IPS-NIHi7 (cell line): Measurements from ENCODE around the gene DNAJC10.

Experiments used
- DNase-seq: peaks from one replicate; pipeline ENCODE4 v3.0.0; 2012; ENCODE audit warnings: mixed read lengths; ENCODE audit errors: extremely low spot score

DNAJC10 gene

DNA sequence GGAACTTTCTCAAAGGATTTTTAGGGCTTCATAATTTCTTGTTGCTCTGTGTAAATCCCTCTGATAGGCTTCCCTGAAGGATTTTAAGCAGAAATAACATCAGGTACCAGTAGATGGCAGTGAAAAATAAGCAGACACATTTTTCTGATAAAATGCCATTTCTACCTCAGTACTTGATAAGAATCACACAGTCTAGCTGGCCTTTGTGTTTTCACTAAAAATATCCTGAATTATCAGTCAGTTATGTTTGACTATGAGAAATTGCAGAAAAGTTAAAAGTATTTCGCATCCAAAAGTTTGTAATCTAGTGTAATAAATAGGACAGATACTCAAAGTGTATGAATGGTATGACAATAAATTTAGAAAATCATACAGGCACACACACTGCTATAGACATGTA lies 68.7 kb downstream of the DNAJC10 start:
- DNase-seq = peak; percentile 24

DNA sequence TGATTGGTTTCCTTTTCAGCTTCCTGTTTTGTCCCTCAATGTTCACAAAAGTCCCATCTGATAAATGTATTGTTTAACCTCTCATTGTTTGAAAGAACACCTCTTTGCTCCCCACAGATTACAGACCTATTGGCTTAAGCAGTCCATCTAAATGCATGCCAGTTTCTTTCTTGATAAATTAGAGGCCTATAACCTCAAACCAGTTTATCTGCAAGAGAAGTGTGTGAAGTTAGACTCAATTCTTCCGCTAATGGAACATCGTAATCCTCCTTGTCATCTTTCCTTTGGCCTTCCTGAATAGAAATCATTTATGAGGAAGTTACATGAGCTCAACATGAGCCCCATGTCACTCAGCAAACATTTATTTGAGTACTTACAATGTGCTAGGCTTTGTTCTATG lies 76.4 kb downstream of the DNAJC10 start:
- DNase-seq = no peak

DNA sequence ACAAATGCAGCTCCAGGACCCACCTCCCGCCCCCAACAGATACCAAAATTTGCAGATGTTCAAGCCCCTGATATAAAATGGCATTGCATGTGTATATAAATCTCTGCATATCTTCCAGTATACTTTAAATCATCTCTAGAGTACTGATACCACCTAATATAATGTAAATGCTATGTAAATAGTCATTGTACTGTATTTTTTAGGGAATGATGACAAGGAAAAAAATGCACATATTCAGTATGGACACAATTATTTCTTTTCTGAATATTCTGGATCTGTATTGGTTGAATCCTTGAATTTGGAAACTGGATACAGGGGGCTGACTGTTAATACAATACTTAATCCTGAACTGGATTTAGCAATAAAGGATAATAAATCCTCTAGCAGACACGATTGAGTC lies 82.7 kb downstream of the DNAJC10 start:
- DNase-seq = no peak

DNA sequence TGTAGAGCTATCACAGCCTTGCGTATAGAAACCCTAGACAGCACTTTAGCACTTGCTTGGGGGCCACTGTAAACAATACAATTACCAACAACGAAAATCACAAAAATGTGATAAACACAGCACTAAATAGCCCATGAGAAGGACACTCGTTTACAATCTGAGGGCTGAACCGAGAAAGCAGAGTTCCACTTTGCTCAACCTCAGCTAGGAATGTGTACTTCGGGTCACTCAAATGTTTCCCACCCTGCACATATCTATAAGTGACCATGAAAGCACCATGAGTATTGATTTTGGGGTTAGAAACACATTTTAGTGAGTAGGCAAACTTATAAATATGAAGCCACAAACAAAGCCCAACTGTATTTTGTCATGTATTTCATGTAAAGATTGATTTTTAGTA lies 88.1 kb downstream of the DNAJC10 start:
- DNase-seq = no peak

DNA sequence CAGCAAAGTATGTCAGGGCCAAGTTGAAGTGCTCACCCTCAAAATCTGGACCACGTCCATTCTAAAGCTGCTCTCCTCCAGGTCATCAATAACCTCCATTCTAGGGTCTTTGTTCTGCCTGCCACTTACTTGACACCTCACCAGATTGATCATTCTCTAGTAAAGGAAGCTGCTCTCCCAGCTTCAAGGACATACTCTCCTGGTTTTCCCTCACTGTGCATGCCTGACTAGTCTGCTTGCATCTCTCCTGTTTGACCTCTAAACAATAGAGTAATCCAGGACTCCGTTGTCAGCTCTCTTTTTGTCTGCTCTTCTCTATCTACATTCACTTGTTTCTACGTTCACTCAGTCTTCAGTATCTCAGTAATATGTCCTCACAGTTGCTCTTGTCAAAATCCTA lies 91.3 kb downstream of the DNAJC10 start:
- DNase-seq = no peak

DNA sequence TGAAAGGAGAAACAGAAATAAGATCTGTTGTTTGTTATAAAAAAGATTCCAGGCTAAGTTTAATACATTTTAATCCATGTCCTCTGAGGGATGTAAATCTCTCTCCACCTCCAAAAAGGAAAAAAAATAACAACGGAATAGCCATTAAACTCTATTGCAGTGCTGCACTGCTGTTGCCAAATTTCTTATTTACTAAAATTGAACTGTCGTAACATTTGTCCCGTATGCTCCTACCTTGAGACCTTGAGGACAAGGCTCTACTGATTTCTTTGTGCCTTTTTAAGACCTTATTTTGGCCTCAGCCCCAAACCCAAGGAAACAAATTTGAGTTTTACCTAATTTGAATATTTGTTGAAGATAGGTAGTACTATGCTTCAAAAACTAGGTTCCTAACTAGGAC lies 94.0 kb downstream of the DNAJC10 start:
- DNase-seq = no peak

DNA sequence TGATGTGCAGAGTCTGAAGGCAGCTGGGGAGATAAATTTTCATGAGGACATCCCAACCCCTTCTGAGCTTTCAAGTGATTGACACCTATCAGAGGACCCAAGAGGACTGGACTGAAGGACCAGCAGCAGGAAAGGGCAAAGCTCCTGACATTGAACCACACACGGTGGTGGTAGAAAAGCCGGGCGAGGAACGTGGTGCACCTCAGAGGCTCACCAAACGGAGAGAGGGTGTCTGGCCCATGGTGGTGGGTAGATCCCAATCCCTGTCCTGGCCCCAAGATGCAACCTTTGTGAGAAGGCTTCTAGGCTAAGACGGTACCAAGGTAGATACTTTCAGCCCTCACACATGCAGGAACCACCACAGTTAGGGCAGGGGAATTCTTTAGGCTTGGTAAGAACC lies 98.3 kb downstream of the DNAJC10 start:
- no peak for DNase-seq

DNA sequence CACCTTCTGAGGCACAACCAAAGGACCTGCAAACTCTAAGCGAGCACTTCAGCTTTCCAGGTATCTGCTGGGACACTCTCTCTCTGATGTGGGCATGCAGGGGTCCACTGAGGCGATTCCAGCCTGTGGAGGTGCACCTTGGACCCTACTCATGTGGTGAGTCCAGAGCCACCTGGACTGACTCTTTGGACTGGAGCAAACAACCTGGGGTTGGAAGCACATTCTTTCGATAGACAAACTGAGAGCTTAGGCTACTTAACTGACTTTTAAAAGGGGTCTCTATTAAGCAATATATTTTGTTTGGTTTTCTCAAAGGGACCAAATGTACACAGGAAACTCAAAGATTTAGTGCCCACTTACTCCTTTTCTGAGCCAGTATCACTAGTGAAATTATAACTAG lies 98.7 kb downstream of the DNAJC10 start:
- DNase-seq = no peak

DNA sequence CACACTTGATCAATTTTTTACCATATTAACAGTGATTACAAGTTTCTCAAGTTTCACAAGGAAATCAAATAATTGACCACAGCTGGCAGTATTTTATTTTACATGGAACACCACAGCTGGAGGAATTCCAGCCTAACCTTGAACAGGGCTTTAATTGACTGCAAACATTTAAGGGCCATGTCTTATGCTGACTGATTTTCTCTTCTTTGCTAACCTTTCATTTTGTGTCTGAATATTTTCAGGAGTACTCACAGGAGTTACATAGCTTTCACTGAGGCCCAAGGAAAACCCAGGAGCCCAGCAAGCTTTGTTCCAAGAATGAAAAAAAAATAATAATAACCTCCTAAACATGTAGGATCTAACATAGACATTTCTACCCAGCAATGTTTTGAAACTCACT lies 100.8 kb downstream of the DNAJC10 start:
- no peak for DNase-seq

DNA sequence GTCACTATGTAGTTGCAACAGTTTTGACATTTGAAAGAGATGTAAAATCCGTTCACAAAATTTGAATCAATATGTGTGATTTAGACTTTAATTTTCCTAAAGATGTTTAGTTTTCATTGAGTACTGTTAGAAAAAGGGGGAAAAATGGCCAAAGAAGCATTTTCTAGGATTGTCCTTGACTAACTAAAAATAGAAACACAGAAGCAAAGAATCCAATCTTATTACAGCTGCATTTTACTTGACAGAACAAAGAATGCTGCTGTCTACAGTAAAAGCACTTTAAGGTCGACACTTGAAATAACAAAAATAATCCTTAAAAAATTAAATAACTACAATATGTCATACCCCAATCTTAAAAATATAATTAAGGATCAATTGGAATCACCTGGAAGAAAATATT lies 101.5 kb downstream of the DNAJC10 start:
- DNase-seq = no peak

DNA sequence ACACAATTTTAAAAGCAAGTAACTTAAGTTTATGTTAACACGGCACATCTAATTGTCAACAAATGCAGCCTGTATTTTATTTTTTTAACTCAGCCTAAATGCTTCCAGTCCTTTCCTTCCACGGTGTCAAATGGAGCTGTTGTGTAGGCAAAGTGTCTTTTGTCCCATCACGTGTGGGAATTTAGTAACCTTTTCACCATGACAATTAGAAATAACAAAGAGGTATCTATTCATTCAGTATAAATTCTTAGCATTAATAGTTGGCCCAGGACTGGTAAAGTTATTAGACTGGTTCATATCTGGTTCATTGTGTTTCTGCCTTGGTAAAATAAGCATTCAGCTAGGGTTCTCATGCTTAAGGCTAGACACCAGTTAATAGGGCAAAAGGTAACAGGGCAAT lies 102.4 kb downstream of the DNAJC10 start:
- DNase-seq = no peak

DNA sequence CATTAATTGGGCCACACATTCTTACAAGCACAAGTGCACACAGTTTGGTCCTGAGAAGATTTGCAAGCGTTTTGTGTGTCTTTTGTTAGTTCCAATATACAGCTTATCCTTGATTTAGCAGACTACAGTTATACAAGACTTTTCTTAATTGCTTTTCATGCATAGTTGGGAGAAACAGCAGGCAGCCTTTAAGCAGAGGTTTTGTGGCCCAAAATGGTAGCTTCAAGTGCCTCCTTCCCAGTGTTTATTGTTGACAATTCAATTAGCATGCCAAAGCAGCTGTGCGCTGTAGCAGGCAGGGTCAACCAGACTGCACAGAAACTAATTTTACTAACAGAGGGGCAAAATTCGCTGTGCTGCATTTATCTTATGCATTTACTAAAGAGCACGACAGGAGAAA lies 102.9 kb downstream of the DNAJC10 start:
- DNase-seq = peak; percentile 40

DNA sequence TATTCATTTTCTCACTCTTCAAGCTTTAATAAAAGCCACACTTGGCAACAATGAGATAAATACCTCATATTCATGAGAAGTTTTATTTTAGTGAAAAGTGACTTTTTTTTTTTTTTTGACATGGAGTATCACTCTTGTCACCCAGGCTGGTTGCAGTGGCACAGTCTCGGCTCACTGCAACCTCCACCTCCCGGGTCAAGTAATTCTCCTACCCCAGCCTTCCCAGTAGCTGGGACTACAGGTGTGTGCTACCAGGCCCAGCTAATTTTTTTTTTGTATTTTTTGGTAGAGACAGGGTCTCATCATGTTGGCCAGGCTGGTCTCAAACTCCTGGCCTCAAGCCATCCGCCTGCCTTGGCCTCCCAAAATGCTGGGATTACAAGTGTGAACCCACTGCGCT lies 103.4 kb downstream of the DNAJC10 start:
- no peak for DNase-seq

DNA sequence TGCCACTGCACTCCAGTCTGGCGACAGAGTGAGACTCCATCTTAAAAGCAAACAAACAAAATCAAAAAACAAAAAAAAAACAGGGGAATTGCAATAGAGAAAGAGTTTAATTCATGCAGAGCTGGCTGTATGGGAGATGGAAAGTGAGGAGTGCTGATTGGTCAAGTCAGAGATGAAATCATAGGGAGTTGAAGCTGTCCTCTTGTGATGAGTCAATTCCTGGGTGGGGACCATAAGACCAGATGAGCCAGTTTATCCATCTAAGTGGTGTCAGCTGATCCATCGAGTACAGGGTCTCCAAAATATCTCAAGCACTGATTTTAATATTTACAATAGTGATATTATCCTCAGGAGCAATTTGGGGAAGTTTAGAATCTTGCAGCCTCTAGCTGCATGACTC lies 105.1 kb downstream of the DNAJC10 start:
- no peak for DNase-seq

DNA sequence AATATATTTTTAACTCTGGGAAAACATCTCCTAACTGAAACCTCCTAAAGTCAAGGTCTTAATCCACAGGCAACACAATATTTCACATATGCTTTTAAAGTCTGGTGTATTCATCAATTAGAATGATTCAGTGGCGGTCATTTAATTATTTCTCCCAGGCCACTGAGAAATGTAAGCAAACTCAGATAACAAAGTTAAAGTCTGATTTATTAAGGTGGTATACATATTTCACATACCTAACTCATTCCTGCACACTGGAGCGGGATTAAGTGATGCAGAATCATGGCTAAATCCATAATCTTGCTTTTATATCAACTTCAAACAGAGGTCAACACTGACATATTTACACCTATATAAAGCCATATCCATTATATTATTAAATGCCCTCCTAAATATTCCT lies 106.7 kb downstream of the DNAJC10 start:
- DNase-seq = no peak

DNA sequence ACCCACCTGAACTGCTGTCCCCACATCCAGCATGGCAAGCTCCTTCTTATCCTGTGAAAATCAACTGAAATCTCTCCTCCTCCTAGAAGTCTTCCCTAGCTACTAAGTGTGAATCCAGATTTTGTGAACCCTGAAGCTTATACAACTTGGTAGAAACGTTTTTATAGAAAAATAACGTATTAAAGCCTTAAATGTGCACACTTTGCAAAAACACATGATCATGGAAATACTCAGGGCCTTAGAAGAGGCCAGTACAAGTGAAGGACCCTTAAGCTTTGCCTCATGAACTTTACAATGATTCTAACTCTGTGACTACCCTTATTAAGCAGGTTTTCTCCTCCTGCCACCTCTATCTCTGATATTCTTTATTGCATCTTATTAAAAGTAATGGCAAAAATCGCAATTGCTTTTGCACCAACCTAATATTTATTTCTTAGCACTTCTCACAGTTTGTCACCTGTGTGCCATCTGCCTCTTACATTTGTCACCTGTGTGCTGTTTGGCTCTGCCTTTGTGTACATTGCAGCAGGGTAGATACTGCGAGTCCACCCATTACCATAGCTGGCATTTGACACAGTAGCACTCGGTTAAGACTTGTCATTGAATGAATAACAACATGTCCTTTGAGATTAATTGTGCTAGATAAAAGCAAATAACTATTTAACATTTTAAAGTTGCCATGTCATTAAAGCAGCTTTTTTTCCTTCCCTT lies 108.2 kb downstream of the DNAJC10 start:
- DNase-seq = no peak

DNA sequence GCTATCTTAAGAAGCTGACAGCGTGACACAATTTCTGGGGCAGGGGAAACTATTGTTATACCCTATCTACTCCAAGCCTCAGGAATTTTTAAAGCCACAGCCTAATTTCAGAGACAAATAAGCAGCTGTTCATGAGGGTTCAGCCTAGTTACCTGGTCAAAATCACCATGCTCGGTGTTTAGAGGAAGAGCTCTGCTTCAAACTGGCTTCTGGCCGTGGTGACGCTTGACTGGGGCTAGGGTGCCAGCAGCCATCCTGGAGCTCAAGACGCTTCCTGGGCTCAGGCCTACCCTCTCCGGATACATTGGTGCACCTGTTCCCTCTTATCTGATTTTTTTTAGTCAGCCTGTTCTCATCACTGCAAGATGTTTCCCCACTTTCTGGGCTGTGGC lies 108.7 kb downstream of the DNAJC10 start:
- no peak for DNase-seq

DNA sequence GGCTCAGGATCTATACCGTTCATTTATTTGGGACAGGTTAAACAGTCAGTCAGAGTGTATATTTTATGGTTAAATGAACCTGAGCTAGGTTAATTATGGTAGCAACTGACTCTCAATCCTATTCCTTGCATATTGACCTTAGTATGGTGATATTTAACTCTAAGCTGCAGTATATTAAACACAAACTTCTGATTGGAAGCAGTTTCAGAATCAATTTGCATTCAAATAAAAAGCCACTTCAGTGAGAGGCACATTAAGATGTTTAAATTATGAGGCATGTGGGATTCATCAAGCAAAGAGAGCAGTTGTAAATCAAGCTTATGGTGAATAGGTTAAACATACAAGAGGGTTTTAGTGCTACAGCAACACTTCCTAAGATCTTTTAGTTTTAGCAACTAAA lies 110.0 kb downstream of the DNAJC10 start:
- DNase-seq = no peak

DNA sequence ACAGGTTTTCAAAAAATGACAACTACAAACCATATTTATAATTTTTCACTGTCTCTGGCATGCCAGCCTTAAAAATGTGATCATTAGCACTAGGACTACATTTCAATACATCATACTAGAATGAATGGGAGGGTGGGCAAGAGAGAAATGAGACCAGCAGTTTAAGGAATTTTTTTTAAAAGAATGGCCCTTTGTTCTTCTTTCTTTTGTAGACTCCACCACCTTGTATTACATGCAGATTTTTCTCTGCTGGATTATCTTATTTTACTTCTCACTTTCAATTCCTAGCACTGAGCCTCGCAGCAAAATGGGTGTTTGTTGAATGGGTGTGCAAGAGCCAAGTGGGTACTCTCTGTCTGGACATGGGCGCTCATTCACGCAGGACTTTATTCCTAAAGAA lies 110.4 kb downstream of the DNAJC10 start:
- no peak for DNase-seq

DNA sequence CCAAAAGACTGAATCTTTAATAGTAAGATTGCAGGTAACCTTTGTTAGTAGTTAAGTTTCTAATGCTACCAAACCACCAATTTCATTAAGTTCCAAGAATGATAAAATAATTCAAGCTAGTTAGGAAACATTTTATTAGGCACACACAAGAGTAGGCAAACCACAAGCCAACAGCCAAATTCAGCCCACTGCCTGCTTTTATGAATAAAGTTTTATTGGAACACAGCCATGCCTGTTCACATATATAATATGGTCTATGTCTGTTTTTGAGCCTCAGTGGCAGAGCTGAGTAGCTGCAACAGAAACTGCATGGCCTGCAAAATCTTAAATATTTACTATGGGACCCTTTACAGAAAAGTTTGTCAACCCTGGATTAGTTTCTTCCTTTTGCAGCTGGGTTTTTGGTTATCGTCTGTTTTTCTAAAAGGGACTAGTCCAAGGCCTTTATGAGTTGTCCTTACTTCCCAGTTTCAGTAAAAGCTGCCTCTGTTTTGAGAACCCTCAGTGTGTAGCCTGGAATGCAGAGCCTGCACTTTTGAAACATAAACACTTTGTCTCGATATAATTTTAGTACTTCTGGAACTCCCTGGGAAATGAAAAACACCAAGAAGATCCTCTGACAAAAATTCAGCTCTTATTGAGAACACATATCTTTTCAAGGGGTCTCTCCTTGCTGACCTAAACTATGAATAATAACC lies 111.3 kb downstream of the DNAJC10 start:
- no peak for DNase-seq

DNA sequence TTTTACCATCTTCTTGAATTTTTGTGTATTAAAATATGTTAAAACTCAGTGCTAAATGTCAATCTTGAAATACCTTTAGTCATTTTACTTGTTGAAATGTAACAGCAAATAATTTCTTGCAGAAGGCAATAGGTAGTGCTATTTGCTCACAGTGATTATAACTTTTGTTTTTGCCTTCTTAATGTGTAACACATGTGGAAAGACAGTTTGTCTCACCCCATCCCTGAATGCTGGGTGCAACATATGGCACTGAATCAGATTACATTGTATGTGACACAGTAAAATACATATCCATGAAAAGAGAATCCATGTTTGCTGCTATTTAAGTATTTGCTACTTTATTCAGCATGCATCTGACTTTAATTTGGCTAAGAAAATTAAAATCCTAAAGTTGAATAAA lies 115.0 kb downstream of the DNAJC10 start:
- no peak for DNase-seq

DNA sequence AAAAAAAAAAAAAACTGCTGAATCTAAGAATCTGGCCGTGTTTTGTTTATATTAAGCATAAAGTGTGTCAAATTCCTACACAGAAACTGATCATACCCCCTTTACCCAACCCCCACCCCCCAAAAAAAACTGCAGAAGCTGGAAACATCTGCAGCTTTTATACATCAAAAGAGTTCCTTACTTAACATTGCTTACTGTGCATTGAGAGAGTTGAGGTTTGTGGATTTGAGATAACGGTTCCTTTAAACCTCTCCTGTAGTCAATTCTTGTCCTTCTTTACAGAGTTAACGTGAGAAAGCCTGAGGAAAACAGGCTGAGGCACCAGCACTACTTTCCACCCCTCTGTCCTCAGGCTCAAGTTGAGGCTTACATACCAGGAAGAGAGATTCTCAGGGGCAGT lies 115.9 kb downstream of the DNAJC10 start:
- no peak for DNase-seq

DNA sequence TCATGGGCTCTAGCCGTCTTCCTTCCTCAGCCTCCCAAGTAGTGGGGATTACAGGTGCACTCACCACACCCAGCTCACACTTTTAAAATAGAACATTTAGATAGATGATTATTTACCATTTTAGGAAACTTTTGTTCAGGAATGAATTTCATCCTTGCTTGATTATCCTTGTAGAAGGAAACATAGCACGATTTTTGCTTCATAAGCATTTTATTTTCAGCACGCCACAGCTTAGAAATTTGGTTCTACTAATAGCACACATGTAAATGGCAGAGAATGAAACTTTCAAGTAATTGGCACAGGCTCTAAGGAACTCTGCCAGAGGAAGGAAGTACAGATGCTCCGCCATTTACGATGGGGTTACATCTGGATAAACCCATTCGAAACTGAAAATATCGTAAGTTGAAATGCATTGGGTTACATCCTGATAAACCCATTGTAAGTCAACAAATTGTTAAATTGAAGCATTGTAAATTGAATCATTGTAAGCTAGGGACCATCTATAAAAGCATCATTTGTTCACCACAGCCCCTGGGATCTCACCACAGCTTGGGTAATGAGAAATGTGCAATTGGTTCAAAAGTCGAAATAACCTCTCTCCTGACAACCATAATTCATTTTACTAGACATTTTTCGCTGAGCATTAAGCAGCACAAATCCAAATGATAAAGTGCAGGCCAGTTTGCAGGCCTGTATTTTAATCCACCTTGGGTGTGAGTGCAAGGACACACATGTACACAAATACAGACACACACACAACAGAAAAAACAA lies 117.2 kb downstream of the DNAJC10 start:
- no peak for DNase-seq
